Endothelial cell of umbilical vein (primary cell): ENCODE data around the gene TMEM18. TPM values are rescaled to one million over a fixed set of nuclear protein-coding genes. Genes with fewer than 3 reads are reported as not detected.

Experiments
- BruUV-seq: library from RNA; stranded (reverse); fragments of 400-500 nt; replicated peaks from 2 replicates; lab custom pipeline; 2021; lab: Mats Ljungman, UMichigan
- CTCF ChIA-PET: fragments of 300-600, 350-600 bp; sonication (Branson Sonifier 250); formaldehyde crosslinking; loops from one replicate; lab custom pipeline; 2021; ENCODE audit warnings: antibody characterized with exemption, inconsistent platforms; lab: Charles Lee
- POLR2A ChIA-PET: fragments of 300-600, 350-600 bp; sonication (Branson Sonifier 250); formaldehyde crosslinking; loops from one replicate; lab custom pipeline; 2021; ENCODE audit warnings: antibody characterized with exemption, inconsistent platforms; lab: Charles Lee
- DNase-seq: peaks from one replicate; pipeline ENCODE4 v3.0.0-alpha.2; 2011; ENCODE audit warnings: low read depth, low spot score
- FAIRE-seq: peaks from 2 replicates; lab custom pipeline; 2011; peaks lifted over from hg19 to GRCh38; lab: Jason Lieb, UNC
- H2AFZ ChIP-seq: 2 replicates; pipeline ENCODE4 v1.6.0; 2012; ENCODE audit warnings: low read depth, low read length, control low read depth, inconsistent platforms
- H3K27ac ChIP-seq: 2 replicates; pipeline ENCODE4 v1.5.1; 2011; ENCODE audit warnings: low read depth, mild to moderate bottlenecking, control low read depth, low read length, moderate library complexity; ENCODE audit not compliant: insufficient read depth
- H3K27me3 ChIP-seq, 2 experiments: 2 replicates each; pipeline versions ENCODE4 v1.6.0 to v1.6.1; 2011; ENCODE audit warnings: low read length in 2 of 2, mixed read lengths in 1 of 2; ENCODE audit not compliant: control insufficient read depth in 2 of 2, insufficient read depth in 2 of 2
- H3K36me3 ChIP-seq, 2 experiments: 2 replicates in 1 of 2; 3 replicates in 1 of 2; pipeline ENCODE4 v1.5.1; 2011; ENCODE audit warnings: low read length in 2 of 2, mild to moderate bottlenecking in 1 of 2, moderate library complexity in 1 of 2; ENCODE audit not compliant: control insufficient read depth in 2 of 2, insufficient read depth in 2 of 2; ENCODE audit errors: extremely low read depth in 1 of 2
- H3K4me1 ChIP-seq: 3 replicates; pipeline ENCODE4 v1.5.1; 2011; ENCODE audit warnings: mild to moderate bottlenecking, low read length; ENCODE audit not compliant: control insufficient read depth, insufficient read depth; ENCODE audit errors: extremely low read depth
- H3K4me2 ChIP-seq: 2 replicates; pipeline ENCODE4 v1.6.1; 2011; ENCODE audit warnings: low read length, control low read depth, mixed read lengths; ENCODE audit not compliant: insufficient read depth
- H3K4me3 ChIP-seq, 3 experiments: fragments of 200-600 bp in 1 of 3; sonication (generic), shearing (Covaris generic) in 1 of 3; replicated peaks in 1 of 3; 2 replicates each; pipeline ENCODE4 v1.5.1; 2011 to 2016; ENCODE audit warnings: control low read depth in 3 of 3, low read length in 3 of 3, mild to moderate bottlenecking in 2 of 3, inconsistent platforms in 1 of 3, low read depth in 1 of 3, moderate library complexity in 1 of 3; ENCODE audit not compliant: insufficient read depth in 1 of 3
- H3K79me2 ChIP-seq: 2 replicates; pipeline ENCODE4 v1.6.0; 2012; ENCODE audit warnings: low read length, inconsistent platforms; ENCODE audit not compliant: control insufficient read depth, insufficient read depth
- H3K9ac ChIP-seq: replicated peaks from 2 replicates; pipeline ENCODE3; 2011; ENCODE audit warnings: low read length, control low read depth; ENCODE audit not compliant: insufficient read depth; ENCODE audit errors: extremely low read depth
- H3K9me1 ChIP-seq: replicated peaks from 3 replicates; pipeline ENCODE4 v1.6.0; 2011; ENCODE audit warnings: mild to moderate bottlenecking, low read length; ENCODE audit not compliant: control insufficient read depth, insufficient read depth; ENCODE audit errors: extremely low read depth
- H3K9me3 ChIP-seq: replicated peaks from 2 replicates; pipeline ENCODE4 v1.5.1; 2012; ENCODE audit warnings: low read length, inconsistent platforms; ENCODE audit not compliant: control insufficient read depth, insufficient read depth
- H4K20me1 ChIP-seq: replicated peaks from 2 replicates; pipeline ENCODE3; 2011; ENCODE audit warnings: mild to moderate bottlenecking, low read length; ENCODE audit not compliant: control insufficient read depth, insufficient read depth; ENCODE audit errors: extremely low read depth
- EZH2 ChIP-seq: IDR thresholded peaks from 2 replicates; pipeline ENCODE4 v1.6.1; 2012; ENCODE audit warnings: borderline replicate concordance, low read depth, mild to moderate bottlenecking, moderate library complexity, low read length, inconsistent platforms; ENCODE audit not compliant: severe bottlenecking
- FOS ChIP-seq: IDR thresholded peaks from 2 replicates; pipeline ENCODE4 v1.6.1; 2011; ENCODE audit warnings: mild to moderate bottlenecking, low read length, moderate library complexity, borderline replicate concordance; ENCODE audit not compliant: insufficient read depth
- GATA2 ChIP-seq: IDR thresholded peaks from 2 replicates; pipeline ENCODE4 v1.7.0; 2011; ENCODE audit warnings: low read depth, mild to moderate bottlenecking, moderate library complexity, mixed read lengths, low read length; ENCODE audit not compliant: insufficient read length, insufficient read depth
- JUN ChIP-seq: IDR thresholded peaks from 2 replicates; pipeline ENCODE4 v1.6.1; 2011; ENCODE audit warnings: borderline replicate concordance, low read depth; ENCODE audit not compliant: insufficient read length, insufficient read depth
- MYC ChIP-seq: IDR thresholded peaks from one replicate; pipeline ENCODE4 v1.6.1; 2011; ENCODE audit warnings: mild to moderate bottlenecking, low read depth, low read length
- POLR2A ChIP-seq: IDR thresholded peaks from 2 replicates; pipeline ENCODE4 v1.6.1; 2012; ENCODE audit warnings: low read depth, mild to moderate bottlenecking, control low read depth, low read length
- POLR2AphosphoS5 ChIP-seq: IDR thresholded peaks from 2 replicates; pipeline ENCODE4 v1.6.1; 2012; ENCODE audit warnings: low read depth, mild to moderate bottlenecking, control low read depth, low read length, moderate library complexity; ENCODE audit not compliant: insufficient read depth
- dilution Hi-C: fragments of 300-500 bp; cut with MboI; formaldehyde crosslinking; loops from one replicate; pipeline ENCODE4 v1.15.0; 2019; ENCODE audit warnings: low sequenced_read_pairs; ENCODE audit not compliant: extremely low pct_ligation_motif_present
- intact Hi-C: fragments of 100-400 bp; cut with micrococcal nuclease; formaldehyde crosslinking; loops from one replicate; pipeline ENCODE4 v1.10.0; 2022
- polyA plus RNA-seq, 4 experiments: library from polyadenylated mRNA; depleted of rRNA in 3 of 4; stranded (reverse) in 3 of 4; unstranded in 1 of 4; fragments of >200 nt; gene quantifications; 2 replicates each; pipeline versions ENCODE4 v1.2.1 to v1.2.3, GENCODE V29; 2011 to 2012; ENCODE audit warnings: missing spikeins in 1 of 4
- total RNA-seq: library from RNA; stranded (reverse); gene quantifications from 2 replicates; pipeline ENCODE4 v1.2.3, GENCODE V29; 2021
- TF ChIP-seq, protein P1 (sequence below): IDR thresholded peaks from 2 replicates; pipeline ENCODE4 v1.6.1; 2011; ENCODE audit not compliant: insufficient read depth, insufficient read length
- TF ChIP-seq, protein P2 (sequence below), 2 donors: IDR thresholded peaks; 1 replicate in 1 of 2; 2 replicates in 1 of 2; pipeline ENCODE4 v1.5.1; 2011; ENCODE audit warnings: low read length in 2 of 2, mild to moderate bottlenecking in 2 of 2, moderate library complexity in 2 of 2, control low read depth in 1 of 2, inconsistent platforms in 1 of 2, low read depth in 1 of 2; ENCODE audit not compliant: insufficient read depth in 1 of 2; ENCODE audit errors: extremely low read depth in 1 of 2

The TMEM18 gene
- total and polyA plus RNA-seq, 2 donors (not counting 3 experiments of a cell fraction or from before 2014, with no cell fraction given) = 19.1 to 23.1 TPM

GRCh38 chr2:693606-694005 lies 16.4 kb upstream of the TMEM18 start:
- H3K27ac ChIP-seq = no peak overlapping the region
- no peak overlapping the region for H3K4me2 ChIP-seq
- no peaks in the 10 kb centered on the region for H3K9me1 ChIP-seq
- dilution Hi-C loops = no loop called here
- FAIRE-seq (no peak), DNase-seq (no peak)
- intact Hi-C loops = no loop called here
- CTCF ChIA-PET = no interaction called here
- TF ChIP-seq FOS (no peak), JUN (no peak), POLR2A (no peak), MYC (no peak), EZH2 (no peak), POLR2AphosphoS5 (no peak), GATA2 (no peak)
- TF ChIP-seq, protein P1, sequence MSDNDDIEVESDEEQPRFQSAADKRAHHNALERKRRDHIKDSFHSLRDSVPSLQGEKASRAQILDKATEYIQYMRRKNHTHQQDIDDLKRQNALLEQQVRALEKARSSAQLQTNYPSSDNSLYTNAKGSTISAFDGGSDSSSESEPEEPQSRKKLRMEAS = no peak
- TF ChIP-seq, protein P2, sequence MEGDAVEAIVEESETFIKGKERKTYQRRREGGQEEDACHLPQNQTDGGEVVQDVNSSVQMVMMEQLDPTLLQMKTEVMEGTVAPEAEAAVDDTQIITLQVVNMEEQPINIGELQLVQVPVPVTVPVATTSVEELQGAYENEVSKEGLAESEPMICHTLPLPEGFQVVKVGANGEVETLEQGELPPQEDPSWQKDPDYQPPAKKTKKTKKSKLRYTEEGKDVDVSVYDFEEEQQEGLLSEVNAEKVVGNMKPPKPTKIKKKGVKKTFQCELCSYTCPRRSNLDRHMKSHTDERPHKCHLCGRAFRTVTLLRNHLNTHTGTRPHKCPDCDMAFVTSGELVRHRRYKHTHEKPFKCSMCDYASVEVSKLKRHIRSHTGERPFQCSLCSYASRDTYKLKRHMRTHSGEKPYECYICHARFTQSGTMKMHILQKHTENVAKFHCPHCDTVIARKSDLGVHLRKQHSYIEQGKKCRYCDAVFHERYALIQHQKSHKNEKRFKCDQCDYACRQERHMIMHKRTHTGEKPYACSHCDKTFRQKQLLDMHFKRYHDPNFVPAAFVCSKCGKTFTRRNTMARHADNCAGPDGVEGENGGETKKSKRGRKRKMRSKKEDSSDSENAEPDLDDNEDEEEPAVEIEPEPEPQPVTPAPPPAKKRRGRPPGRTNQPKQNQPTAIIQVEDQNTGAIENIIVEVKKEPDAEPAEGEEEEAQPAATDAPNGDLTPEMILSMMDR (IDR thresholded peaks at IDR 0.05; ENCODE audit: extremely low read depth in 1 of 2, insufficient read depth in 1 of 2, low read depth in 1 of 2, low read length in 2 of 2) = no peak
- H3K4me1 ChIP-seq = no peaks in the 10 kb centered on the region
- no peaks in the 10 kb centered on the region for H3K9me3 ChIP-seq
- no peak overlapping the region for H2AFZ ChIP-seq
- no peak overlapping the region for H3K9ac ChIP-seq
- H3K79me2 ChIP-seq = no peaks in the 10 kb centered on the region
- BruUV-seq = no TSS peak
- H4K20me1 ChIP-seq = no peaks in the 10 kb centered on the region
- POLR2A ChIA-PET = no interaction called here
- no peaks in the 10 kb centered on the region for H3K36me3 ChIP-seq
- H3K4me3 ChIP-seq = no peak overlapping the region
- H3K27me3 ChIP-seq = no peaks in the 10 kb centered on the region
